WI38 (cell line): ENCODE measurements around the gene RIC1.
A peak's percentile ranks its signal among the peaks of the same experiment; 100 is the strongest.

Source experiments
- H3K4me3 ChIP-seq: 2 replicates; pipeline ENCODE4 v1.5.1; 2011; ENCODE audit warnings: low read depth, mild to moderate bottlenecking, control low read depth, low read length
- TF ChIP-seq, protein P1 (sequence below): IDR thresholded peaks from 2 replicates; pipeline ENCODE4 v1.5.1; 2012; ENCODE audit warnings: low read depth, mild to moderate bottlenecking, control low read depth, low read length

RIC1 gene

DNA sequence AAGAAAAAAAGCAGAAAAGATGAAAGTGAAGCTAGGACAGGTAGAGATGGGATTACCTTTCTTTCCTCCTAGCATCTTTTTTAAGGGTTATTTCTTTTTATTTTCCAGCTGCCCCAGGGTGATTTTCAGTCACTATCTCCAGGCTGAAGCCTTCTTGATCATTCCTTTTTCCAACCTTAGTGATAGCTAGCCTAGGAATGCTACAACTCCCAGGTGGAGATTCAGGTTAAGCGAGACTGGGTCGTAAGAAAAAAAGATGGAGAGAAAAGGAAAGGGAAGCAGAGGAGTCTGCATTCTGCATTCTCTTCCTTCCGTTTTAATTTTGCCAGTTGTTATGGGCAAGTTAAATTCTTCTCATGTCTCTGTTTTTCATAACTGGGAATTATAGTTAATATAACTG is 36.7 kb upstream of the RIC1 start:
- TF ChIP-seq, protein P1, sequence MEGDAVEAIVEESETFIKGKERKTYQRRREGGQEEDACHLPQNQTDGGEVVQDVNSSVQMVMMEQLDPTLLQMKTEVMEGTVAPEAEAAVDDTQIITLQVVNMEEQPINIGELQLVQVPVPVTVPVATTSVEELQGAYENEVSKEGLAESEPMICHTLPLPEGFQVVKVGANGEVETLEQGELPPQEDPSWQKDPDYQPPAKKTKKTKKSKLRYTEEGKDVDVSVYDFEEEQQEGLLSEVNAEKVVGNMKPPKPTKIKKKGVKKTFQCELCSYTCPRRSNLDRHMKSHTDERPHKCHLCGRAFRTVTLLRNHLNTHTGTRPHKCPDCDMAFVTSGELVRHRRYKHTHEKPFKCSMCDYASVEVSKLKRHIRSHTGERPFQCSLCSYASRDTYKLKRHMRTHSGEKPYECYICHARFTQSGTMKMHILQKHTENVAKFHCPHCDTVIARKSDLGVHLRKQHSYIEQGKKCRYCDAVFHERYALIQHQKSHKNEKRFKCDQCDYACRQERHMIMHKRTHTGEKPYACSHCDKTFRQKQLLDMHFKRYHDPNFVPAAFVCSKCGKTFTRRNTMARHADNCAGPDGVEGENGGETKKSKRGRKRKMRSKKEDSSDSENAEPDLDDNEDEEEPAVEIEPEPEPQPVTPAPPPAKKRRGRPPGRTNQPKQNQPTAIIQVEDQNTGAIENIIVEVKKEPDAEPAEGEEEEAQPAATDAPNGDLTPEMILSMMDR, result no peak

DNA sequence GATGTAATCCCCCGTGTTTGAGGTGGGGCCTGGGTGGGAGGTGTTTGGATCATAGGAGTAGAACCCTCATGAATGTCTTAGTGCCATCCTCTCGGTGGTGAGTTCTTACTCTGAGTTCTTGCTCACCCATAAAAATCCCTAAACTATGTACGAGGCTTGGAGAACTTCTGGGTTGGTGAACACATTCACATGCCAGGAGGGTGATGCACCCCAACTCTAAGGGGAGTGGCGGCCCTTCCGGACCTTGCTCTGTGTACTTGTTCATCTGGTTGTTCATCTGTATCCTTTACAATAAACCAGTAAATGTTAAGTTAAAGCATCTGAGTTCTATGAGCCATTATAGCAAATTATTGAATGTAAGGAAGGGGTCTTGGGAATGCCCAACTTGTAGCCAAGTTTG is 36.0 kb upstream of the RIC1 start:
- no peak overlapping the region for H3K4me3 ChIP-seq
- TF ChIP-seq, protein P1, result no peak

More for the DNA sequence above, 36.7 kb upstream of the RIC1 start:
- H3K4me3 ChIP-seq, result no peak overlapping the region

DNA sequence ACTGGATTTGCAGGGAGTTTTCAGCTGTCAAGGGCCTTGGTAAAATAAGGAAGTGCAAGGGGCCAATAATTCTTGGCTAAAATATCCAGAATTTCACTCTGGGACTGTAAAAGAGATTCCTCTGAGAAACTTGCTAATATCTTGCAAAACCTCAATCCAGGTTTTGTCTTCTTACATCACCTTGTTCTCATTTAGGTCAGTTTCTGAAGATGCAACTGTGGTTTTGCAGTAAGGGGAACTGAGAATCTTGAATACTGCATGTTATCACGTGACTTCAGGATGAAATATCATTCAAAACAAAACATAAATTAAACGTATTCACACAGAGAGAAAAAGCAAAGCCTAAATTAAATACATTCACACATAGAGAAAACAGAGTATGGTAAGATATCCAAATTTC is 35.0 kb upstream of the RIC1 start:
- H3K4me3 ChIP-seq, result no peak overlapping the region
- TF ChIP-seq, protein P1, result no peak

DNA sequence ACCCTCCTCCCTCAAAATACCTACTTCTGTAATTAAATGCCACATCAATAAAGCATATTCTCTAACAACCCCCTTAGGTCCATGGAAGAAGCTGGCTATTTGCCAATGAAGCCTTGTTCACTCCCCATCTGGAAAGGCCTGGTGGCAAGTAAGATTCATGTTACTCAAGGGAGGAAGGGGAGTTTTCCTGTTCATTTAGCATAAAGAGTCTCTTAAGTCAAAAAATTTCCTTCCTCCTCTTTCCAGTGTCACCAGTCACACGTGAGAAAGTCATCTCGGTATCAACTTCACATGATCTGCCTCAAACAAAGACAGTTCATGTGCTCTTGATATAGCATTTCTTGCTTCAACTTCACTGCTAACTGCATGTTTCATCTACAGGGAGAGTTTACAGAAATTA is 32.7 kb upstream of the RIC1 start:
- TF ChIP-seq, protein P1, result no peak

DNA sequence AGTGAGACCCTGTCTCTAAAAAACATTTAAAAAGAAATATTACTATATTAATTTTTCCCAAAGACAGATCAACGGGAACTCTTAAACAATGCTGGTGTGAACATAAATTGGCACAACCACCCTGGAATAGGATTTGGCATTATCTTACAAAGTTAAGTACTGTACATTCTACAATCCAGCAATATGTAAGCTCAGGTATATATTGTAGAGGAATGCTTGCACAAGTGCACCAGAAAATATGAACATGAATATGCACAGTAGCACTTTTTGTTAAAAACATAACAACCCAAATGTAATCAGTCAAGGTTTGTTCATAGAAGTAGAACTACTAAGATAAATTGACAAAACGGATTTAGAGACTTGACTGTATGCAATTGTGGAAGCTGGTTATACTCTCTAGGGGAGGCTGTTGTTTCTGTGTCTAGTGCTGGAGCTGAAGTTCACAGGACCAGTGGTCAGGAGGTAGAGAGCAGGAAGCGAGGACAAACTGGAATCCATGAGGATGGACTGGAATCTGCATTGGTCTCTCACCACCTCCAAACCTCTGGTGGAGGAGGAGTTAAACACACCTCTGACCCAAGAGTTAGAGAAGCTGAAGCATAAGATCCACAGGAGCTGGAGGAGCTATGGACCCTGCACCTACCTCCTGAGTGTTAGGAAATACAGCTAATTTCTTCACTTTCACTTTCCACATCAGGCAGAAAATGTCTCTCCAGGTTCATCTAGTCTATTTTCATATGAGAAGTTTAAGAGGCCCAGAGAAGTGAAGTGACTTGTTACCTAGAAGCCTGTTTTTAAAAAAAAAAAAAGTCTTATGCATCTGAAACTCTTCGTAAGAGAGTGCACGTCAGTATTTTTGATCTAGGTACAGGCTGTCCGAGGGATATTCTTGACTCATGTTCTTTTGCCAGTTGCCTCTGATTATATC is 20.3 kb upstream of the RIC1 start:
- H3K4me3 ChIP-seq, result peak overlapping the region; percentile 3; the same call in 1 of the 2 replicates
- TF ChIP-seq, protein P1, result no peak

More for the DNA sequence above, 32.7 kb upstream of the RIC1 start:
- no peak overlapping the region for H3K4me3 ChIP-seq

DNA sequence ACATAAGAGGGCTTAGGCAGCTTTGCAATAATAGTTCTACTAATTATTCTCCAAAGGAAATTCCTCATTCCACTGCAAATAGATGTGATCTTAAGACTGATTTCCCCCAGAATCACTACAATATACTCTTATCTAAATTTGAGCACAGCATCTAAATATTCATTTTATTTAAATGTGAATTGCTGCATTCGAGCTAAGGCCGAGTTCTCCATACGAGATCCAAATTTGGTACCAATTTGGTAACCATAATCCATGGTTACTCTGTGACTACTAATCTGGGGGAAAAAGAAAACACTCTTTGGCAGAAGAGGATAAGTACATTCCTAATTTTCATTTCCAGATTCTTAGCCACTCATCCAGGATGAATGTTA is 19.7 kb upstream of the RIC1 start:
- no peak overlapping the region; the same call in 1 of the 2 replicates for H3K4me3 ChIP-seq
- TF ChIP-seq, protein P1, result no peak

DNA sequence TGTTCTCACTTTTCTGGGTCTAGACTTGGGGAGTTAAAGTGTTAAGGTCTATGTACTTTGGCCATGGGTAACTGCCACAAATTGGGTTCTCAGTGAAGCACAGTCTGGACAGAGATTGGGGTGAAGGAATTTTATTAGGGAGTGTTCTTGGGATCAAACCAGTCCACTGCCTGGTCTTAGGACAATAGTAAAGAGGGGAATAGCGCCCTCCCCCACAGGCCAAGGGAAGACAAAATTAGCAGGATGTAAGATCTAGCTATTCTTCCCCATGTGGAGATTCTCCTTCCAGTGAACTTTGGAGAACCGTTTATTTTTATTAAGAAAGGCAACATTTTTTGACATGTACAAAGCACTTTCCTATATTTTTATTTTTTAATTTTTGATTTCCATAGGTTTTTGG is 18.4 kb upstream of the RIC1 start:
- TF ChIP-seq, protein P1, result no peak
- H3K4me3 ChIP-seq, result no peak overlapping the region
